Inflammatory macrophage (primary cell): ENCODE results near the gene PRR16.
A peak's percentile ranks its signal among the peaks of the same experiment; 100 is the strongest.

Experiments used
- DNase-seq, 2 donors: peaks; one replicate each; pipeline ENCODE4 v3.0.0-alpha.2; 2020 to 2022

The PRR16 gene

GRCh38 chr5:120463006-120463680 lies 957 bp upstream of the PRR16 start:
- peak; percentile 61 to 67 for DNase-seq

GRCh38 chr5:120464627-120465435 lies 731 bp downstream of the PRR16 start:
- peak; percentile 9 to 42 for DNase-seq

- no peak for DNase-seq
Measured at GRCh38 chr5:120465436-120465961, 1.4 kb downstream of the PRR16 start.

DNA sequence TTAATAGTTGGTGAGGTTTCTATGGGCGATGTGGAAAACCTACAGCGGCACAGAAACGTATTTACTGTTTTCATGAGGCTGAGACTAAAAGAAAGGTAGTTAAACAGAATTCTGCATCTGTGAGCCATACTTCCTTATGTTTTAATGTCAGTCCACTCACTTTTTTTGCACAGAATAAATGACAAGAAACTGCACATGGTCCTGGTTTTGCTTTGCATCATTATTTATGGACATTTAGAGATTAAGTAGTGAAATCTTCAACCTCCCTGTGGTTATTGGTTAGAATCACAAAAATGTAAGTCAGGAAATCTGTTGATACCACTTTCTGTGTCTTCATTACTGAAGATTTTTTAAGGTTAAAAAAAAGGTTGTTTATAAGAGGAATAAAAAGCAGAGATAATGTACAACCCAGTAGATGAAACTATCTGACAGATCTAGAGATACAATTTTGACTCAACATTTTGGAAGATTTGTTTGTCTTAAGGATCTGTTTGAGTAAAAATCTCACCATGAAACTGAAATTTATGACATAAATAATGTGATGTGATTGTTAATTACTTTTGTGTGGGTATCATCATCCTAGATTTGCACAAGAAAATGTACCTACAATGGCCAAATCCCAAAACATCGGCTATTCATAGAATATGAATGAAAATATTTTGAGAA lies 2.4 kb downstream of the PRR16 start:
- DNase-seq: no peak

- no peak for DNase-seq
Measured at GRCh38 chr5:120471971-120472370, 7.9 kb downstream of the PRR16 start.

DNA sequence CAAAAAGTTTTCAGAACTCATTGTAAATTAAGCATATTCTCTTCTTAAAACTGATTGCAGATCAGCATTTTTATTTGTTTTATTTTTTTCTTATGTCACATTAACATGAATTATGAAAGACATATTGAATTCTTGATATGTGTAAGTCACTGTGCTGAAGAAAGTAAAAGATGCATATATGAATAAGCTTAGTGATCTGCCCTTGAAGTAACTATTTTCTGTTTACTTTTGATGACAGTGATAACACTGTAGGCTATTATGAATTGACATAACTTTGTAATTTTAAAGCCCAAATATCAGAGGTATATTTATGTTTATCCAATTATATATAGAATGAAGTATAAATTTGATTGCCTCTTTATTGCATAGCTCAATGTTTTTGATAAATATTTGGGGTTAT lies 8.8 kb downstream of the PRR16 start:
- no peak for DNase-seq

DNA sequence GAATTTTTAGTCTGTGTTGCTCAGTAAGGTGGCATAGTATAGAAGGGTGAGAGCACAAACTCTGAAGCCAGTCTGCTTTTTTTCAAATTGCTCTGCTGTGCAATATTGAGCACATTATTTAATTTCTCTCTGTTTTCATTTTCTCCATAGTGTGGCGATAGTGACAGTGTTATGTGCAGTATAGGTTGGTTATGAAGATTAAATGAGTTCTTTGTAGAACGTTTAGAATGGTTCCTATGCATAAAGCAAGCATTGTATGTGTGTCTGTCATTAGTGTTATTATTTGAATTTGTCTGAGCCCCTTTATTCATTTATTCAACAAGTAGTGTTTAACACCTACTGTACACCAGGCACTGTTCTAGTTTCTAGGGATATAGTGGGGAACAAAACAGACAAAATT lies 9.2 kb downstream of the PRR16 start:
- no peak for DNase-seq

DNA sequence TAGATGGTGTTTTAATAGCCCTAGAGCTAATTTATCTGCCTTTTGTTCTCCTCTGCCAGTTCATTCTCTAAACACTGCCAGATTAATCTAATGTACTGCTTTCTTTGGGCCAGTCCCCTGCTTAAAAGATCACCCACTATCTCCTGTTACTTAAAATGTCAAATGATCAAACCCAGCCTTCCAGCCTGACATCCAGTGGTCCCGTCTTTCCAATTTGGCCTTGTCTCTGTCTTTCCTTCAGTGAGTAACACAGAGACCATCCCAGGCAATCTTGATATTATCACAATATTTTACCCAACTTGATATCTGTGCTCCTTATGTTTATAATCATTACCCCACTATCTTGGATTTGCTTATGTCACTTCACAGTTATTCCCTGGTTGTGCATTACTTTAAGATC lies 12.0 kb downstream of the PRR16 start:
- DNase-seq: no peak

- no peak for DNase-seq
Measured at GRCh38 chr5:120479066-120479465, 15.0 kb downstream of the PRR16 start.

GRCh38 chr5:120499876-120500563 lies 35.9 kb downstream of the PRR16 start:
- DNase-seq: no peak

DNA sequence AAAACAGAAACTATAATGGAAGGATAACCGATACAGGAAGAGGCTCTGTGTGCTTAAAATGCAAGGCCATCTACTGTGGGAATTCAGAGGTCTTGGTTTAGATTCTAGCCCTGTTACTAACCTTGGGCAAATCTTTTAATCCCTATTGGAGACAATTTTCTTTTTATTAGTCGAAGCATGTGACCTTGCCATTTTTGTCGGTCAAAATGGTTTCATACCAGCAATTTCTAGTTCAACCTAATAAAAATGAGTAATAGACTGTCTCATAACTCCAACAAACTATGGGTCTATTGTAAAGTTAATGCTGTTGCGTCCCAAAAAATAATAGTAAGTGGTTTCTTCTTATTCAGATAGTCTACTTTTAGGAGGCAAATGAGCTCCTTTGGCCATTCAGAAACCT lies 38.4 kb downstream of the PRR16 start:
- no peak for DNase-seq

GRCh38 chr5:120503341-120503740 lies 39.2 kb downstream of the PRR16 start:
- no peak for DNase-seq

DNA sequence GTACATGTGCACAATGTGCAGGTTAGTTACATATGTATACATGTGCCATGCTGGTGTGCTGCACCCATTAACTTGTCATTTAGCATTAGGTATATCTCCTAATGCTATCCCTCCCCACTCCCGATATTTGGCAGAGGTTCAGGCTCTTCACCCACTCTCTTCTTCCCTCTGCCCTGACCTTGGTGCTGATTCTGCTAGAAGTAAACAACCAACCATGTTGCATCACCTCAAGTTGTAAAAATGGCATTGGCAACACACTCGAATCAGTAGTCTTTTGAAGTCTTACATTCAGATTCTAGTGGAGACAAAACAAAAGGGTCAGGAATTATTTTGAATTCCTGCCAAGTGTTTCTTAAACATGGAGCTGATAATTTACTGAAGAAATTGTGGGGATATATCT lies 40.0 kb downstream of the PRR16 start:
- no peak for DNase-seq

DNA sequence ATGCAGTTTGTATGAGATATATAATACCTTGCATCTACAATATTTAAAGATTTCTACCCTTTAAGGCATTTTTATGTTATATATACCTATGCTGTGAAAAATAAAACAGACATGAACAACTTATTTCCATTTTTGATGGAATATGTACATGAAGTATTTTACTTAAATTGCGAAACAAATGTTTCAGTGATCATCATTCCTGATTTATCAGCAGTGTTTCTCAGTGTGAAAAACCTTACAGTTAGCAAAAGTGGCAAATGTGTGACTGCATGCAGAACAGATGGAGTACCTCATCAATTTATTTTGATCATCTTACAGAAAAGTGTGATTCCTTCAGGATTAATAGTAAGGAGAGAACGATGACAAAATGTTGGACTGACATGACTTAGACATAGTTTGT lies 43.1 kb downstream of the PRR16 start:
- no peak for DNase-seq

DNA sequence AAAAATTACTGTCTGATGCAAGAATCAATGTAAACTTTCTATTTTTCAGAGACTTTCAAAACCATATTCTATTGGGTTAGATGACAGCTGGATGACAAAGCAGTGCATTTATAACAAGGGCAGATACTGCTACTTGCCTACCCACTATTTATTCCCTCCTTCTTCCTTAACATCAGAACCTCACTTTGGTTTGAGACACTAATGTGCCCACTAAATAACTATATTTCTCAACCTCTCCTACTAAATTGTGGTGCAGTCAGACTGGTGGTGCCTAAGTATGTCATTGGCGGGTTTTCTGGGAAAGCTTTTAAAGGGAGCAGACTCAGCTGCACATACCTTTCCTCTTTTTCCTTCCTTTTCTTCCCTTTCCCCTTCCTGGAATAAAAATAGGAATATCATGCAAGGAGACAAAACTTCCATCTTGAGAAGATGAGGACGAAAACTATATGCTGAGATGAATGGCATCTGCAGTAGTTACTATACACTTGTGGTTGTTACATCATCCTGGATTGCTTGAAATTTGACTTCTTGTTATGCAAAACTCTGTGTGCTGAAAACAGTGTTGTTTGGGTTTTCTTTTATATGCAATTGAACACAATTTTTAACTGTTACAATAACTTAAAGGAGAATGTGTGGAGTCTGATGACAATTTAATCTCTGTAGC lies 43.8 kb downstream of the PRR16 start:
- no peak for DNase-seq

DNA sequence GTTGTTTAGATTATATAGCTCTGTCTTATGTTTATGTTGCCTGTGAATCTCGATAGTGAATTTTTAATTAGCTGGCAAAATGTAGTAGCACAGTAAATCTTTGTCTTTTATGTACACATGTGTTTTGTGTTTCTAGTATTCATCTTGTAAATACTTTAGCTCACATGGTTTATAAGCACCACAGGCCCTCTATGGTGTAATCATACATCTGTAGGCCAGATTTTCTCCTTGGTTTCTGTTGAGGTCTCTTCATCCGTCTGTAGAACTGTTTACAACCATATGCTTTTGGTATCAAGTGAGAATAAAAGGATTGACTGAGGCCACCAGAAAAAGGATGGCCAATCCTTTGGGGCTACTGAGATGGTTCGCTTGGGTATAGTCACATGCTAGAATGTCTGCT lies 45.0 kb downstream of the PRR16 start:
- DNase-seq: no peak

GRCh38 chr5:120510098-120510637 lies 46.1 kb downstream of the PRR16 start:
- no peak for DNase-seq

DNA sequence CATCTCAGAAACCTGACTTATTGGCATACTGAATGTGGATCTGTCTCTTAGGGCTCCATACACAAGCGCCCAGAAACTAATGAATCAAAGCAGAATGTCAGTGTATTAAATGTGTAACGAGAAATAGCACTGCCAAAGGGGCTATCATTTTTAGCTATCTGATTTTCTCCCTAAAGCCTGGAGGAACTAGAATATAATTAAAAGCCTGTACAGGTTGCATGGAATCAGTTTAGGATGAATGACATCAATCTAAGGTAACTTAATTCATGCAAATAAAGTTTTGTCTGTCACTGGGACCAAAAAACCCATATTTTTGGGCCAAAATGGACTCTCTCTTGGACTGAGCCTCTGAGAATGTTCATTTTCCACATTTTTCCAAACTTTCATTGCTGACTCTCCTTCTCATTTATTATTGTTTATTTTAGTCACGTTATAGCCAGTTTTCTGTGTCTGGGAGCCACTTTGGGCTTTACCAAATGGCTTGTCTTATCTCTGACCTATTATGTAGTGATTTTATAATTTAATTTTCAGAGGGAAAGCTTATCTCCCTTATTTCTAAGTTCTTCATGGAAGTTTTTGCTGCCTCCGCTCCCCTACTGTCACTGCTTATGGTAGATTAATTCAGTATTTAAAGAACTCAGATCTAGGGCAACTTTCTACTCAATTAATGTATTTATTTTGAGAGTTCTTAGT lies 47.0 kb downstream of the PRR16 start:
- DNase-seq: no peak

DNA sequence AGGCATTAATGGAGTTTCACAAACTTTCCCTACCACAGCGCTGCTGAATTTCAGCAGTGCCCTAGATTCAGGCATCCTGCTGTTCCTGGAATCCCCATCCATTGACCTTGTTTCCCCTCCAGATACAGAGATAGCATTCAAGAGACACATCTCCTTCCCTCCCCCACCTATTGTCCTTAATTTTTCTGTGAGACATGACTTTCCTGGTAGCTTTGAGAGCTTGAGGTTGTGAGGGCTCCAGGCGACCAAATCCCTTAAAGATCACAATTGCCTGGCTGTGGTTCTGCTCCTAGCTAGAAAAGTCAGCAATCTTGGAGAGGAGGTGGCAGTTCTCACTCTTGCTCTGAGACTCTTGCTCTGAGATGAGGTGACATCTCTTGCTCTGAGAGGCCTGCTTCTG lies 48.0 kb downstream of the PRR16 start:
- DNase-seq: no peak

- no peak for DNase-seq
Measured at GRCh38 chr5:120512791-120513650, 48.9 kb downstream of the PRR16 start.
